Naive thymus-derived CD8-positive, alpha-beta T cell (primary cell): ENCODE measurements around the gene SGCB. TPM values are rescaled to one million over a fixed set of nuclear protein-coding genes. Genes with fewer than 3 reads are reported as not detected.

Experiments
- ATAC-seq, 2 donors: fragments of 150-1000 bp; cut with Tn5 transposase in 1 of 2; sonication (Bioruptor Pico), chemical (Tn5 transposase) in 1 of 2; 1 replicate in 1 of 2; 2 replicates in 1 of 2; pipeline ENCODE4 v1.10.0; 2021; ENCODE audit warnings: mild to moderate bottlenecking in 2 of 2, moderate library complexity in 2 of 2
- POLR2A ChIA-PET: fragments of 350-600 bp; sonication (Branson Sonifier 250); formaldehyde crosslinking; loops from one replicate; lab custom pipeline; 2021; ENCODE audit warnings: antibody characterized with exemption; lab: Charles Lee
- DNase-seq, 10 donors: peaks; one replicate each; pipeline versions ENCODE4 v3.0.0 to v3.0.0-alpha.2; 2020 to 2022
- H3K27ac Mint-ChIP-seq, 10 donors: one replicate each; pipeline ENCODE4 v1.8.0; 2020 to 2022; ENCODE audit warnings: mild to moderate bottlenecking in 10 of 10, mixed read lengths in 10 of 10, moderate library complexity in 4 of 10, inconsistent platforms in 1 of 10
- H3K27me3 Mint-ChIP-seq, 5 donors: one replicate each; pipeline ENCODE4 v1.8.0; 2021 to 2022; ENCODE audit warnings: mixed read lengths in 5 of 5
- H3K36me3 Mint-ChIP-seq, 3 donors: one replicate each; pipeline ENCODE4 v1.8.0; 2020 to 2022; ENCODE audit warnings: mixed read lengths in 3 of 3, mild to moderate bottlenecking in 2 of 3, inconsistent platforms in 1 of 3
- H3K4me1 Mint-ChIP-seq, 4 donors: one replicate each; pipeline ENCODE4 v1.8.0; 2021 to 2022; ENCODE audit warnings: mixed read lengths in 4 of 4
- H3K4me3 Mint-ChIP-seq, 10 donors: one replicate each; pipeline ENCODE4 v1.8.0; 2020 to 2022; ENCODE audit warnings: mild to moderate bottlenecking in 10 of 10, mixed read lengths in 10 of 10, moderate library complexity in 6 of 10, inconsistent platforms in 1 of 10
- H3K9me3 Mint-ChIP-seq, 9 donors: one replicate each; pipeline ENCODE4 v1.8.0; 2020 to 2022; ENCODE audit warnings: mixed read lengths in 9 of 9, mild to moderate bottlenecking in 3 of 9, inconsistent platforms in 1 of 9, moderate library complexity in 1 of 9
- polyA plus RNA-seq, 3 donors: library from polyadenylated mRNA; unstranded; fragments of 300-500 nt; fragmentation: Illumina TruSeq; gene quantifications; one replicate each; pipeline ENCODE4 v1.2.3, GENCODE V29; 2021
- total RNA-seq, 8 experiments: library from RNA in 2 of 8; stranded (reverse) in 2 of 8; gene quantifications; one replicate each; pipeline ENCODE4 v1.2.3 and lab custom pipeline; 2021 to 2026

The SGCB gene
- total and polyA plus RNA-seq, 5 experiments from 2014 or later, result 3.5 to 7.3 (median 6.4) TPM

DNA sequence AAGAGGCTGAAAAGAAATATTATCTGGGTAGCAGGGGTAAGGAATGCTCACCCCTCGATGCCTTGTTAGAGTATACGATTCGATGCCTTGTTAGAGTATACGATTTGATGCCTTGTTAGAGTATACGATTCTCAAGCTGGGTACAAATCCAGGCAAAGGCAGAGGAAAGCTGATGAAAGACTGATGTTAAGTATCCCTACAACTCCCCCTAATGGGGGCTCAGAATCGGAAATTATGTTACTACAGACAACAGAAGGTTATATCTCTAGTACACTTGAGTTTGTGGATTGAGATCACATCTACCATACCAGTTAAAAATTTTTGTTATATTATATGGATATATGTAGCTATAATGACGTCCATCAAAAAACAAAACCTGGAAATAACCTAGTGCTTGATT lies 22.7 kb downstream of the SGCB start:
- POLR2A ChIA-PET, result no interaction called here
- Mint-ChIP-seq H3K36me3 (no peaks in the 10 kb centered on the region), H3K9me3 (no peaks in the 10 kb centered on the region), H3K4me1 (no peaks in the 10 kb centered on the region), H3K27ac (peak overlapping the region in 1 of 10 donors; percentile 26), H3K4me3 (no peak overlapping the region), H3K27me3 (no peaks in the 10 kb centered on the region)
- ATAC-seq (no peak), DNase-seq (no peak)

- Mint-ChIP-seq H3K9me3 (no peaks in the 10 kb centered on the region), H3K27me3 (no peaks in the 10 kb centered on the region), H3K4me1 (no peaks in the 10 kb centered on the region), H3K27ac (peak overlapping the region in 1 of 10 donors; percentile 26), H3K4me3 (no peak overlapping the region), H3K36me3 (no peaks in the 10 kb centered on the region)
- DNase-seq (no peak), ATAC-seq (no peak)
- POLR2A ChIA-PET, result no interaction called here
Observed at GRCh38 chr4:52014903-52015302, 23.2 kb downstream of the SGCB start.

DNA sequence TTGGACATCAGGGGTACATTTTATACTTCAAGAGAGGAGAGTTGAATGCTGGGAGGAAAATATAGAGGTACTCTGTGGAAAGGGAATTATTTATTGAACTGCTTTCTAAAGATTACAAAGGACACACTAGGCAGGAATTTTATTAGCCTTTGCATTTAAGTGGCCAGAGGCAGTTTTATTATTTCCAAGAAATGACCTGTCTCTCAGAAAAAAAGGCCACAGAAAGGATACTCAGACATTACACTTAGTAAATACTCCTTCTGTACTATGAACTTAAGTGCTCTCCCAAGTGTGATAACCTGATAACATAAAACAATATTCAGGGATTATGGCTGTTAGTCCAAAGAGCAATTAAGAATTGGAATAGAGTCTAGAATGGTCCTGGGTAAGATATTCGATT lies 25.4 kb downstream of the SGCB start:
- no peak for ATAC-seq
- no peak for DNase-seq
- Mint-ChIP-seq H3K27ac (no peak overlapping the region), H3K36me3 (no peaks in the 10 kb centered on the region), H3K4me1 (no peaks in the 10 kb centered on the region), H3K9me3 (no peaks in the 10 kb centered on the region), H3K4me3 (no peak overlapping the region), H3K27me3 (no peaks in the 10 kb centered on the region)
- POLR2A ChIA-PET, result no interaction called here

- H3K4me1 Mint-ChIP-seq, result no peaks in the 10 kb centered on the region
- DNase-seq, result no peak
- peak overlapping the region in 1 of 10 donors; percentile 29 for H3K27ac Mint-ChIP-seq
- H3K27me3 Mint-ChIP-seq, result no peaks in the 10 kb centered on the region
- ATAC-seq, result no peak
- H3K4me3 Mint-ChIP-seq, result no peak overlapping the region
- no peaks in the 10 kb centered on the region for H3K9me3 Mint-ChIP-seq
- no peaks in the 10 kb centered on the region for H3K36me3 Mint-ChIP-seq
- POLR2A ChIA-PET, result no interaction called here
Observed at GRCh38 chr4:52010986-52011385, 27.1 kb downstream of the SGCB start.

DNA sequence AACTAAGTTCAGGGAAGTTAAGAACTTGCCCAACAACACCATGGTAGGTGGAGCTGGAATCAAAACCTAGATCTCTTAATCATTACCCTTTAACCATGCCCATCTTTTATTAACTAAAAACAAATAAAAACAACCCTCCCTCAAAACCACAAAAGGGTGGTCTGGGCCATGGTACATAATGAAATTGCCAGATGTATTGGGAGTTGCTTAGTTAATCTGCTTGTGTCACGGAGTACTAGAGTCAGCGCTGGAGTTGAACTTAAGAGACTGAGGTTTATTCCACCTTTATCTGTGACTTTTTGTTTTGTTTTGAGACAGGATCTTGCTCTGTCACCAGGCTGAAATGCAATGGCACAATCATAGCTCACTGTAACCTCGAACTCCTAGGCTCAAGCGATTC lies 31.2 kb downstream of the SGCB start:
- DNase-seq (no peak), ATAC-seq (no peak)
- POLR2A ChIA-PET, result no interaction called here
- H3K36me3 Mint-ChIP-seq, result peaks cover 0 to 4% (median 0%) of the 10 kb centered on the region in 3 donors
- H3K27ac Mint-ChIP-seq, result no peak overlapping the region
- no peaks in the 10 kb centered on the region for H3K27me3 Mint-ChIP-seq
- no peaks in the 10 kb centered on the region for H3K4me1 Mint-ChIP-seq
- H3K9me3 Mint-ChIP-seq, result no peaks in the 10 kb centered on the region
- H3K4me3 Mint-ChIP-seq, result no peak overlapping the region

GRCh38 chr4:52005604-52006273 lies 32.4 kb downstream of the SGCB start:
- no peak overlapping the region for H3K4me3 Mint-ChIP-seq
- POLR2A ChIA-PET, result no interaction called here
- no peak for DNase-seq
- peaks cover 0 to 4% (median 0%) of the 10 kb centered on the region in 3 donors for H3K36me3 Mint-ChIP-seq
- no peaks in the 10 kb centered on the region for H3K4me1 Mint-ChIP-seq
- no peaks in the 10 kb centered on the region for H3K9me3 Mint-ChIP-seq
- no peak for ATAC-seq
- no peak overlapping the region for H3K27ac Mint-ChIP-seq
- peaks cover 0 to 4% (median 0%) of the 10 kb centered on the region in 5 donors for H3K27me3 Mint-ChIP-seq

GRCh38 chr4:52004414-52004813 lies 33.7 kb downstream of the SGCB start:
- Mint-ChIP-seq H3K27me3 (peaks cover 0 to 4% (median 0%) of the 10 kb centered on the region in 5 donors), H3K36me3 (peaks cover 0 to 4% (median 0%) of the 10 kb centered on the region in 3 donors), H3K27ac (no peak overlapping the region), H3K9me3 (no peaks in the 10 kb centered on the region), H3K4me1 (no peaks in the 10 kb centered on the region), H3K4me3 (no peak overlapping the region)
- ATAC-seq (no peak), DNase-seq (no peak)
- POLR2A ChIA-PET, result no interaction called here

DNA sequence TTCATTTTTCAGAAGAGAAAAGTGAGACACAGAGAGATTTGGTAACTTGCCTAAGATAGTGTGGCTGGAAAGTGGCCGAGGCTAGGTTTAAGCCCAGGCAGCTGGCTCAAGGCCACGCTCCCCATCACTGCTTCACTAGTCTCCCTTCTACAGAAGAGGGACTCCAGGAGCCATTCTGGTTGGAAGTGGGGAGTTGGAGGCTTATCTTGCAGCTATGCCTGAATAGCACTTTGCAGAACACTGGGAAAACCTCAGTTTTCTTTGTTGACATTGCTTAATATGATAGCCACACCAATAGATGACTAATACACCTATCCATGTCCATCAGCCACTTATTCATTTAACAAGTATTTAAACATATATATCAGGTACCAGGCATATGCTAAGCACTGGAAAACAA lies 36.5 kb downstream of the SGCB start:
- no peak for ATAC-seq
- DNase-seq, result no peak
- Mint-ChIP-seq H3K4me3 (no peak overlapping the region), H3K27ac (no peak overlapping the region), H3K9me3 (no peaks in the 10 kb centered on the region), H3K27me3 (peaks cover 0 to 10% (median 0%) of the 10 kb centered on the region in 5 donors), H3K36me3 (peaks cover 0 to 4% (median 0%) of the 10 kb centered on the region in 3 donors), H3K4me1 (no peaks in the 10 kb centered on the region)
- POLR2A ChIA-PET, result no interaction called here

DNA sequence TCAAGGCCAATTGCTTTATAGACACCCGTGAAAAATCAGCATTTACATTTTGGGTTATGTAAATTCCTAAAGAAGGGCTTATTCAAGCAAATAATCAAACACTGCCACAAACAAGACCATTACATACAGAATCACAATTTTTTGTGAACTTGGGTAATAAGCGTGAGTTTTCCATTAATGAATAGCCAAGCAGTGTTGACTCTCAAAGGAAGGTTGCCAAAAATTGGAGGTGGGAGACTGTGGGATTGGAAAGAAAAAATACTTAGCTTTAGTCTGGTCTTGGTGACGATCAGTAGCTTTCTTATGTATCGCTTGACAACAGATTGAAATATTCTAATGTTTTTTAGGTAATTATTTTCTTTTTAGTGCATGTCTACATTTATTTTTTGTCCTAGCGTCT lies 38.8 kb downstream of the SGCB start:
- H3K4me3 Mint-ChIP-seq, result no peak overlapping the region
- POLR2A ChIA-PET, result no interaction called here
- ATAC-seq, result no peak

GRCh38 chr4:51998837-51999236 lies 39.3 kb downstream of the SGCB start:
- DNase-seq (no peak), ATAC-seq (no peak)
- H3K4me1 Mint-ChIP-seq, result no peaks in the 10 kb centered on the region
- no peak overlapping the region for H3K4me3 Mint-ChIP-seq
- no peak overlapping the region for H3K27ac Mint-ChIP-seq
- H3K36me3 Mint-ChIP-seq, result no peaks in the 10 kb centered on the region
- peaks cover 0 to 10% (median 1%) of the 10 kb centered on the region in 5 donors for H3K27me3 Mint-ChIP-seq
- H3K9me3 Mint-ChIP-seq, result no peaks in the 10 kb centered on the region
- POLR2A ChIA-PET, result no interaction called here

More for the DNA sequence above, 38.8 kb downstream of the SGCB start:
- no peak for DNase-seq
- Mint-ChIP-seq H3K27ac (no peak overlapping the region), H3K27me3 (peaks cover 0 to 10% (median 1%) of the 10 kb centered on the region in 5 donors), H3K36me3 (no peaks in the 10 kb centered on the region), H3K9me3 (no peaks in the 10 kb centered on the region), H3K4me1 (no peaks in the 10 kb centered on the region)

GRCh38 chr4:51997647-51998046 lies 40.5 kb downstream of the SGCB start:
- no peak for ATAC-seq
- H3K27ac Mint-ChIP-seq, result no peak overlapping the region
- no peaks in the 10 kb centered on the region for H3K9me3 Mint-ChIP-seq
- H3K4me3 Mint-ChIP-seq, result no peak overlapping the region
- POLR2A ChIA-PET, result no interaction called here
- H3K4me1 Mint-ChIP-seq, result no peaks in the 10 kb centered on the region
- DNase-seq, result no peak
- peaks cover 0 to 13% (median 3%) of the 10 kb centered on the region in 5 donors for H3K27me3 Mint-ChIP-seq
- H3K36me3 Mint-ChIP-seq, result no peaks in the 10 kb centered on the region

- DNase-seq (no peak), ATAC-seq (no peak)
- no peak overlapping the region for H3K27ac Mint-ChIP-seq
- POLR2A ChIA-PET, result no interaction called here
- H3K36me3 Mint-ChIP-seq, result peaks cover 0 to 4% (median 0%) of the 10 kb centered on the region in 3 donors
- no peaks in the 10 kb centered on the region for H3K4me1 Mint-ChIP-seq
- no peak overlapping the region for H3K4me3 Mint-ChIP-seq
- H3K27me3 Mint-ChIP-seq, result peaks cover 9 to 24% (median 14%) of the 10 kb centered on the region in 5 donors
- peaks cover 0 to 6% (median 4%) of the 10 kb centered on the region in 9 donors for H3K9me3 Mint-ChIP-seq
Observed at GRCh38 chr4:51995647-51996220, 42.4 kb downstream of the SGCB start.
